Fibroblast of villous mesenchyme (primary cell): ENCODE results near the gene SUPT3H. TPM values are rescaled to one million over a fixed set of nuclear protein-coding genes. Genes with fewer than 3 reads are reported as not detected.
"Not testable (repeated sequence)": the region's sequence is repeated elsewhere in the genome, so short reads cannot be mapped to it uniquely, and the experiment has no call there.

ENCODE experiments used
- DNase-seq: peaks from one replicate; pipeline ENCODE4 v3.0.0-alpha.2; 2010; ENCODE audit warnings: low read depth
- H3K4me3 ChIP-seq: 2 replicates; pipeline ENCODE4 v1.5.1; 2011; ENCODE audit warnings: low read depth, mild to moderate bottlenecking, low read length
- CTCF ChIP-seq: IDR thresholded peaks from 2 replicates; pipeline ENCODE4 v1.5.1; 2012; ENCODE audit warnings: low read depth, mild to moderate bottlenecking, low read length; ENCODE audit not compliant: insufficient read depth
- total RNA-seq: library from RNA; depleted of rRNA; stranded (reverse); fragments of >200 nt; gene quantifications from 2 replicates; pipeline ENCODE4 v1.2.3, GENCODE V29; 2012

The SUPT3H gene
- total RNA-seq, 1 donor, result 7.8 TPM

- H3K4me3 ChIP-seq, result no peak overlapping the region
- DNase-seq, result no peak
- no peak for TF ChIP-seq CTCF
Observed at GRCh38 chr6:45195137-45195536, 182.6 kb downstream of the SUPT3H start.

GRCh38 chr6:45192556-45192955 lies 185.2 kb downstream of the SUPT3H start:
- H3K4me3 ChIP-seq, result no peak overlapping the region
- no peak for DNase-seq
- TF ChIP-seq CTCF, result no peak

GRCh38 chr6:45191414-45191813 lies 186.3 kb downstream of the SUPT3H start:
- DNase-seq, result no peak
- TF ChIP-seq CTCF, result no peak
- H3K4me3 ChIP-seq, result no peak overlapping the region

GRCh38 chr6:45187836-45188235 lies 189.9 kb downstream of the SUPT3H start:
- TF ChIP-seq CTCF, result no peak
- no peak overlapping the region for H3K4me3 ChIP-seq
- DNase-seq, result peak; percentile 72

- DNase-seq, result no peak
- TF ChIP-seq CTCF, result no peak
- no peak overlapping the region for H3K4me3 ChIP-seq
Observed at GRCh38 chr6:45185403-45186251, 192.1 kb downstream of the SUPT3H start.

GRCh38 chr6:45184937-45185336 lies 192.8 kb downstream of the SUPT3H start:
- H3K4me3 ChIP-seq, result no peak overlapping the region
- TF ChIP-seq CTCF, result no peak
- DNase-seq, result no peak

GRCh38 chr6:45184040-45184439 lies 193.7 kb downstream of the SUPT3H start:
- no peak for DNase-seq
- TF ChIP-seq CTCF, result no peak

GRCh38 chr6:45176373-45176772 lies 201.4 kb downstream of the SUPT3H start:
- H3K4me3 ChIP-seq, DNase-seq: not testable (repeated sequence)

More at GRCh38 chr6:45184040-45184439, 193.7 kb downstream of the SUPT3H start:
- no peak overlapping the region for H3K4me3 ChIP-seq
